Stimulated activated CD4-positive, alpha-beta T cell treated with anti-CD3 and anti-CD28 coated beads, Interleukin-12 subunit alpha, Interleukin-12 subunit beta, amount 100 ng/mL, for 48 hours (primary cell): ENCODE data around the gene TFEB.

Experiments
- DNase-seq, 3 donors: peaks; one replicate each; pipeline ENCODE4 v3.0.0-alpha.2; 2020; ENCODE audit warnings: low read depth in 2 of 3, low spot score in 1 of 3

TFEB gene

DNA sequence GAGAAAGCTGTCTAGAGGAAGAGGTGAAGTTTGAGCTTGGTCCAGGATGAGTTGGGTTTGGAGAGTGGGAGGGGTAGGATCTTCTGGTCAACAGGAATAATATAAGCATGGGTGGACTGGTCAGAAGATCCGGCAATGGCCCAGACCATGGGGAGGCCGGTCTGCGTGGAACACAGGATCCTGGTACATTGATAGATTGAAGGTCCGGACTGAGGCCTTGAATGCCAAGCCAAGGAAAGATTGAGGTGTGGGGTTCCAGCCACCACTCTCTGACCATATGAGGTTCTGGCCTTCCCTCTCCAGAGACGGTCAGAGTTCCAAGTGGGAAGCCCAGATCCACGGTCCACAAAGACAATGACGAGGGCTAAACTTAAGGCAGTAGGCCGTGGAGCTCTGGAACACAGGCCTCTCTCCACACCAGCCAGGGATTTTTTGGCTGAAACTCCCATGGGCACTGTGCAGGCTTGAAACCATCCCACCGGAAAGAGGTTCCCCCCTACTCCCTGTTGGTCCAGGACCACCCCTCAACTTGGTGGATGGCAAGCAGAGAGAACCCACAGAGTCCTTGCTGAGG, 94.0 kb downstream of the TFEB start:
- DNase-seq: no peak

DNA sequence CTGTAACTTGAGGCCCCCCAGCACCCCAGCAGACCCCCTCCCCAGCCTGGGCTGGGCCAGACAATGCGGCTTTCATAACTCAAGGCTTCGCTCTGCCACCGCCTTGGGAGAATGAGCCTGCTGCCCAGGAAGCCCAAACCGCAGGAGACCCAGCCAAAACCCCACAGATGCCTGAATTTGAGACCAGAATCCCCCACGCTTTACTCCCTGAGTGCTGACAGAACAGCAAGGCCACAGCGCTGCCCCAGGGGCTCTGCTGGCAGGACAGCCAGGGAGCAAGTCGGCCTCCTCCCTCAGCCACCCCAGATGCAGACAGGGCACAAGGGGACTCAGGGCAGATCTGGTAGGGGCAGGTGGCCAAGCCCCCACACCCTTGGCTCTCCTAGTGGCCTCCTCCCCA, 95.0 kb downstream of the TFEB start:
- DNase-seq: no peak

DNA sequence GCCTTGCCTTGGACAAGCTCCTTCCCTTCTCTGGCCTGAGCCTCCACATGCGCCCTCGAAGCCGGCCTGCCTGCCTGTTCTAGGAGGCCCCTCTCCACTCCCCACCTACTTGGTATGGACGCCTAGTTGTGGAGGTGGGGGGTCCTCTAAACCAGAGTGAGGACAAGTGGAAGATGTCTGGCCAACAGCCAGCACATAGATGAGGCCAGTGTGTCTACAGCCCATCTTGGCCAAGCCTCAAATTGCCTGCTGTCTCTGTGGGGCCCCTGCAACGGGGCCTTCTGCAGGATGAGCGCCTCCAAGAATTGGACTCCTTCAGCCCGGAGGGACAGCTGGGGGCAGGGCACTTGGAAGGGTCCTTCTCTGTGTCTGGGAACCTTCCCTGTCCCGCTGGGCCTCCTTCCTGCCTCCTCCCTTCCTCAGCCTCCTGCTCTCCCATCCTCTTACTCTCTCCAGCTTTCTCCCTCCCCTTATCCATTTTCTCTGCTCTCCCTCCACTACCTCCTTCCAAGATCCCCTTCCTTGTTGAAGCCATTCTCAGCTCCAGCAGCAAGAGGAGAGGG, 95.5 kb downstream of the TFEB start:
- no peak for DNase-seq

DNA sequence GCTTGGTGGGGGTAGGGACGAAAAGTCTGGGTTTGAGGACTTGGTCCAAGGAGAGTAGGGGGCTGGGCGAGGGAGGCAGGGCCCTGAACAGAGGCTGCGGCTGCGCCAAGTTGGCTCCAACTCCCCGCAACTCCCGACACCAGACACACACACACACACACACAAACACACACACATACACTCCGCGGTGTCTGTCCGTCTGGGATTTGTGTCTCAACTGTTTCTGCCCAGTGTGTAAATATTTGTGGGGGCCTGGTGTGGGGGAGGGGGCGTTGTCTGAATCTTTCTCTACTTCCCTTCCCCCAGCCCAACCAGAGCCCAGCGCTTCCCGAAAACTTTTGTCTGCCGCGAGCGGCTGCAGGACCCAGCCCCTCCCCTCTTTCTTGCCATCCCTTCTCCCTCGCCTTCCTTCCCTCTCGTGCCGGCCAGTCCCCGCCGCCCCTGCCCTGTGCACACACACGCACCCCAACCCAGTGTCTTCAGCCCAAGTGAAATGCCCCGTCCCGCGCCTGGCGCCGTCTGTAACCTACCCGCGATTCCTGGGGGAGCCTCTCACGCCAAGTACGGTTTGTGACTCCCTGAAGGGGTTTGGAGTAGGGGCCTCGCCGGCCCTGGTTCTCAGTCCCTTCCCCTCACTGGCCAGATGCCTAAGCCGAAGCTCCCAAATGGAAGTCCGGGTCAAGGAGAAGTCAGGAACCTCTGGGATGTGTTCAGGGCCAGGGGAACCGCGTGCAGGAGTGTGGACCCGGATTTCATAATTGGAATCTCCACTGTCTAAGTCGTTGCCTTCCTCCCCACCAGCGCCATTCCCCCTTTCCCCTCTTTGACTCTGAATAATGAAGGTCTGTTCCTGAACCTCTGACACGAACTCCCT, 96.2 kb downstream of the TFEB start:
- DNase-seq: no peak

DNA sequence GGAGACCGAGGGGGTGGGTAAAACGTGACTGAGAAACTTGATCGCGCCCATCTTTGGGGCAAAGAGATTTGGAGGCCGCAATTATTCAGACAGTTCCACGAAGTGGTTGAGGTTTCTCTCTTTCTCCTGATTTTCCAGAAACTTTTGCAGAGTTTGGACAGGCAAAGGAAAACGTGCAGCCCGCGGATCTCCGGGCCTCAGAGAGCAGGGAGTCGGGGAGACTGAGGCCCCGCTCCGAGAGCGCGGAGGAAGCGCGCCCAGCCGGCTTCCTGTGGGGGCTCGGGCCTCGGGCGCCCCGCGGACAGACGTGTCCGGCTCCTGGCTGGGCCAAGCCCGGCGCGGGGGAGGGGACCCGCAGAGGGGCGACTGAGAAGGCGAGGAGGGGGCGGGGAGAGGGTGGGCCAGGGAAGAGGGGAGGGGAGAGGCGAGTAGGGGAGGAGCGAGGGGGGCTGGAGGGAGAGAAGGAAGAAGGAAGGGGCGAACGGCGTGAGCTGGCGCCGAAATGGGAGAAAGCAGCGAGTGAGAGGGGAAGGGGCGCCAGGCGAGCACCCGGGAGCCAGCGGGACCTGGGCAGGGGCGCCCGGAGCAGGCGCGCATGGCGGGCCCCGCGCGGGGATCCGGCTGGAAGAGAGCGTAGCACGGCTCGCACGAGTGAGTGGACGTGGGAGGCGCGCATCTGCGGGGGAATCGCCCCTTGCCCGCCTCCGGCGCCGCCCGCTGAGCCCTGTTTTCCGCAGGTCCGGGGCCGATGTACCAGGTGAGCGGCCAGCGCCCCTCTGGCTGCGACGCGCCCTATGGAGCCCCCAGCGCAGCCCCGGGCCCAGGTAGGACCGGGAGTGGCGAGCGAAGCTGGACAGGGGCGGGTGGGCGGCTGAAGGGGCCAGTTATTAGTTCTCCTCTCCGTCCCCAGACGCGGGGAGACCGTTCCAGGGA, 97.1 kb downstream of the TFEB start, which contains the start of gene MDFI:
Gene MDFI (plus strand): TSS at position 467 of the 933 bp plus-strand sequence. CDS start 282 bp downstream, at position 749.
- DNase-seq: no peak

DNA sequence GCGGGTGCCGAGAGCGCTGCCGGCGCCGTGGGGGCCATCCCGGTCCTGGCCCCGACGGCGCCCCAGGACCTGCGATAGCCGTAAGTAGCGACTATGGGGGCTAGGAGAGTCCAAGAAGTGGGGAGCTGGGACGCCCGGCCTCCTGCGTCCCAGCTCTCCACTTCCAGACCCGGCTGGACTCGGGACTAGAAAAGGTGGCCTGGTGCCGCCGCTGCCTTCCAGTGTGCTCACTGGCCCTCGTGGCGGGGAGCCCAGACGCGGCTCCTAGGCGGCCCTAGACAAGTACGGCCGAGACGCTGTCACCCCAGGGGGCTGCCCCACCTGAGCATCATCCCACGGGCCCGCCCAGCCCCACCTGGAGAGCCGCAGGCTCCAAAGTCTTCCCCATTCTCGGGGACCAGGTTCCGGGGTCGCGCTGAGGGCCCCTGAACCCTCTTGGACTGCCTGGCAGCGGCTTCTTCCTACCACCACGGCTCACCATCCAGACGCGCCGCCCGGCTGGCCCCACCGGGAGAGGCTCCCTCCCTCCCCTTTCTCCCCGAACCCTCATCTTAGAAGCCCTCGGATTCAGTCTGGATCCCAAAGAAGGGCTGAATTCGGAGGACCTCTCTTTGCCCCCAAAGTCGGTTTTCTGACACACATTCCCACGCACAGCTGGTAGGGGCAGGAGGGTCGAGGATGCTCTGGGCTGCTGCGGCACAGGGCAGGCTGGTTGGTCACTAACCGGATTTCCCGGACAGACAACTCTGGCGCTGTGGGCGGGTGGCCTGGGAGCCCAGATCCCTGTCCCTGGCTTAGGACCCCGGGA, 98.0 kb downstream of the TFEB start:
- no peak for DNase-seq

DNA sequence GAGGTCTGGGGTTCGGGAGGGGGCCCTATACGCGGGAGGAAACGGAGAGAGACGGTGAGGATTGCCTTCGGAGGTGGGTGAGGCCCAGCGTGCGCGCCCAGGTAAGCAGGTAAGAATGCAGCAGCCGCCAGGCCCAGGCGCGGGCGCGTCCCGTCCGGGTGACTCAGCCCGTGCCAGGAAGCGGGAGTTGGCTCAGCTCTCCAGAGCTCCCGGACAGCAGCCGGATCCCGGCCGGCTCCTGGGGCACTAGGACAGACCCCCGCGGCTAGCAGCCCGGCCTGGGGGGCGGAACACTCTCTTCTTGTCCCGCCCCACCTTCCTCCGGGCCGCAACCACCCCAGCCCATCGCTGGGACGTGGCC, 98.6 kb downstream of the TFEB start:
- no peak for DNase-seq

DNA sequence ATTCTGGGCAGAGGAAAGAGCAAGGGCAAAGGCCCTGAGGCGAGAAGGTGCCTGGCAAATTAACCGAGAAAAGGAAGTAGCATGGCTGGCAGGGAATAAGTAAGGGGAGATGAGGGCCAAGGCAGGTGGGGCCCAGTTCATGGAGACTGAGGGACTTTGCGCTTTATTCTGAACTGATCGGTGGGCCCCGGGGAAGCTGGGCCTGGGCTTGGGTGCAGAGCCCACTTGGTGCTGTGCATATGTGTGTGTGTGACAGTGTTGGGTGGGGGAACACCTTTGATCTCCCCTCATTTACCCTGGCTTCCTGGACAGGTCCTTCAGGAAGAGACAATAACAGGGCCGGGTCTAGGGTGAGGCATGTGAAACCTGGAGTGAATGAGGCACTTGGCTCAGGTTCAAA, 100.0 kb downstream of the TFEB start:
- DNase-seq: no peak

DNA sequence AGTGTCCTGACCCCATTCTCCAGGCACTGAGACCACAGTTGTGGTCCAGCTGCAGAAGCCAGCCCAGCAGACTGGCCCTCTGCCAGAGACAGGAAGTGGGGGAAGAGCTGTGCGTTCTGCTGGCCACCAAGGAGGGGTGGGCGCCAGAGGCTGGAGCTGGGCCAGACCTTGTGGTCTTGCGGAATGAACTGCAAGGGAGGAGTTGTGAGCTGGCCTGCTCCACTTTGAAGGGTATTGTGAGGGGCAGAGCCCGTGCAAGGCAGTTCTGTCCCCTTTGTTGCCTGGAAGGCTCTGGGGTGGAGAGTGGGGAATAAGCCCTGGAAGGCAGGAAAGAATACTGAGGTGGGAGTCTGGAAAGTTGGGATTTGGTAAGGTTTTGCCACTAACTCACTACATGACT, 100.8 kb downstream of the TFEB start:
- DNase-seq: no peak
